Transverse colon (tissue), 4 donors: ENCODE data around the gene C17orf78.

Source experiments
- EP300 ChIP-seq: sonication (generic); formaldehyde crosslinking; IDR thresholded peaks from one replicate; pipeline ENCODE4 v1.6.1; 2017; ENCODE audit warnings: antibody characterized with exemption, low read depth
- POLR2A ChIP-seq: fragments of 450-650 bp; IDR thresholded peaks from one replicate; pipeline ENCODE4 v1.6.1; 2016; ENCODE audit warnings: antibody characterized with exemption, mild to moderate bottlenecking, moderate library complexity
- POLR2AphosphoS5 ChIP-seq, 3 donors: sonication (generic); formaldehyde crosslinking; IDR thresholded peaks; one replicate each; pipeline ENCODE4 v1.6.1; 2016; ENCODE audit warnings: antibody characterized with exemption in 3 of 3
- TF ChIP-seq, protein P1 (sequence below), 5 experiments: fragments of 200-600 bp in 3 of 5; fragments of 450-650 bp in 2 of 5; sonication (generic) in 3 of 5; IDR thresholded peaks; 1 replicate in 2 of 5; 2 replicates in 3 of 5; pipeline ENCODE4 v1.5.1; 2016 to 2017; ENCODE audit warnings: antibody characterized with exemption in 5 of 5, inconsistent platforms in 3 of 5, mild to moderate bottlenecking in 2 of 5, moderate library complexity in 1 of 5

DNA sequence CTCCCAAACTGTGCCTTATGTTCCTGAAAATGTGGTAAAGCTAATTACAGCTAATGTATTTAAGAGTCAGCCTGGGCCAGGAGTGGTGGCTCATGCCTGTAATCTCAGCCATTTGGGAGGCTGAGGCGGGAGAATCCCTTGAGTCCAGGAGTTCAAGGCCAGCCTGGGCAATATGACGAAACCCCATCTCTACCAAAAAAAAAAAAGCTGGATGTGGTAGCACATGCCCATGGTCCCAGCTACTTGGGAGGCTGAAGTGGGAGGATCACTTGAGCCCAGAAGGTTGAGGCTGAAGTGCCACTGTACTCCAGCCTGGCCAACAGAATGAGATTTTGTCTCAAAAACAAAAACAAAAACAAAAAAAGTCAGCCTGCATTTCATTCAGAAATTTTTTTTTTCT, 33.2 kb upstream of the C17orf78 start:
- TF ChIP-seq, protein P1, sequence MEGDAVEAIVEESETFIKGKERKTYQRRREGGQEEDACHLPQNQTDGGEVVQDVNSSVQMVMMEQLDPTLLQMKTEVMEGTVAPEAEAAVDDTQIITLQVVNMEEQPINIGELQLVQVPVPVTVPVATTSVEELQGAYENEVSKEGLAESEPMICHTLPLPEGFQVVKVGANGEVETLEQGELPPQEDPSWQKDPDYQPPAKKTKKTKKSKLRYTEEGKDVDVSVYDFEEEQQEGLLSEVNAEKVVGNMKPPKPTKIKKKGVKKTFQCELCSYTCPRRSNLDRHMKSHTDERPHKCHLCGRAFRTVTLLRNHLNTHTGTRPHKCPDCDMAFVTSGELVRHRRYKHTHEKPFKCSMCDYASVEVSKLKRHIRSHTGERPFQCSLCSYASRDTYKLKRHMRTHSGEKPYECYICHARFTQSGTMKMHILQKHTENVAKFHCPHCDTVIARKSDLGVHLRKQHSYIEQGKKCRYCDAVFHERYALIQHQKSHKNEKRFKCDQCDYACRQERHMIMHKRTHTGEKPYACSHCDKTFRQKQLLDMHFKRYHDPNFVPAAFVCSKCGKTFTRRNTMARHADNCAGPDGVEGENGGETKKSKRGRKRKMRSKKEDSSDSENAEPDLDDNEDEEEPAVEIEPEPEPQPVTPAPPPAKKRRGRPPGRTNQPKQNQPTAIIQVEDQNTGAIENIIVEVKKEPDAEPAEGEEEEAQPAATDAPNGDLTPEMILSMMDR (IDR thresholded peaks at IDR 0.05): no peak
- TF ChIP-seq POLR2A: no peak
- no peak for TF ChIP-seq EP300
- no peak for TF ChIP-seq POLR2AphosphoS5 (IDR thresholded peaks at IDR 0.05)
